ENCODE results near the gene MXRA8.

- TF ChIP-seq CTCF (IDR thresholded peaks at IDR 0.05) = no peak
- TF ChIP-seq POLR2A (IDR thresholded peaks at IDR 0.05) = no peak
Observed at GRCh38 chr1:1340791-1341548, 17.4 kb downstream of the MXRA8 start.

Data from ovary (tissue), 3 donors.